MCF 10A (cell line): ENCODE results near the gene NUFIP2. TPM values are rescaled to one million over a fixed set of nuclear protein-coding genes. Genes with fewer than 3 reads are reported as not detected.

Experiments
- BruUV-seq: library from RNA; stranded (reverse); fragments of 400-500 nt; replicated peaks from 2 replicates; lab custom pipeline; 2021; lab: Mats Ljungman, UMichigan
- CTCF ChIA-PET: fragments of 300-600 bp; sonication (Branson Sonifier 250); formaldehyde crosslinking; extraction: SDS; loops from one replicate; lab custom pipeline; 2021; ENCODE audit warnings: antibody characterized with exemption, inconsistent platforms; lab: Yijun Ruan, JAX
- POLR2A ChIA-PET: fragments of 300-600, 350-650 bp; sonication (Branson Sonifier 250); formaldehyde crosslinking; extraction: SDS; loops from one replicate; lab custom pipeline; 2020; ENCODE audit warnings: antibody characterized with exemption, inconsistent platforms; lab: Yijun Ruan, JAX
- DNase-seq: peaks from one replicate; pipeline ENCODE4 v3.0.0-alpha.2; 2018; ENCODE audit not compliant: unreplicated experiment
- H3K27ac Mint-ChIP-seq: one replicate; pipeline ENCODE4 v1.8.0; 2022; ENCODE audit warnings: mild to moderate bottlenecking, low read depth, mixed read lengths; ENCODE audit not compliant: unreplicated experiment
- H3K27me3 Mint-ChIP-seq: one replicate; pipeline ENCODE4 v1.8.0; 2022; ENCODE audit warnings: mixed read lengths; ENCODE audit not compliant: insufficient read depth, unreplicated experiment
- H3K36me3 Mint-ChIP-seq: one replicate; pipeline ENCODE4 v1.8.0; 2022; ENCODE audit warnings: mild to moderate bottlenecking, moderate library complexity, mixed read lengths; ENCODE audit not compliant: insufficient read depth, unreplicated experiment
- H3K4me1 Mint-ChIP-seq: one replicate; pipeline ENCODE4 v1.8.0; 2022; ENCODE audit warnings: mixed read lengths; ENCODE audit not compliant: insufficient read depth, unreplicated experiment
- H3K4me3 Mint-ChIP-seq: one replicate; pipeline ENCODE4 v1.8.0; 2022; ENCODE audit warnings: mild to moderate bottlenecking, moderate library complexity, mixed read lengths; ENCODE audit not compliant: unreplicated experiment
- H3K9me3 Mint-ChIP-seq: one replicate; pipeline ENCODE4 v1.8.0; 2022; ENCODE audit warnings: mixed read lengths; ENCODE audit not compliant: unreplicated experiment
- intact Hi-C: fragments of 100-400 bp; cut with micrococcal nuclease; formaldehyde crosslinking; loops from 2 replicates; pipeline ENCODE4 v1.14.1; 2022
- total RNA-seq: library from RNA; stranded (reverse); gene quantifications from 2 replicates; pipeline ENCODE4 v1.2.3, GENCODE V29; 2022
- TF ChIP-seq, protein P1 (sequence below): fragments of 200-600 bp; IDR thresholded peaks from one replicate; pipeline ENCODE4 v1.8.0; 2022; ENCODE audit warnings: antibody characterized with exemption, mild to moderate bottlenecking; ENCODE audit not compliant: unreplicated experiment

The NUFIP2 gene
- total RNA-seq, 1 experiment from 2014 or later, result 78.6 TPM

GRCh38 chr17:29322363-29322762, 28.4 kb upstream of the NUFIP2 start:
- TF ChIP-seq, protein P1, sequence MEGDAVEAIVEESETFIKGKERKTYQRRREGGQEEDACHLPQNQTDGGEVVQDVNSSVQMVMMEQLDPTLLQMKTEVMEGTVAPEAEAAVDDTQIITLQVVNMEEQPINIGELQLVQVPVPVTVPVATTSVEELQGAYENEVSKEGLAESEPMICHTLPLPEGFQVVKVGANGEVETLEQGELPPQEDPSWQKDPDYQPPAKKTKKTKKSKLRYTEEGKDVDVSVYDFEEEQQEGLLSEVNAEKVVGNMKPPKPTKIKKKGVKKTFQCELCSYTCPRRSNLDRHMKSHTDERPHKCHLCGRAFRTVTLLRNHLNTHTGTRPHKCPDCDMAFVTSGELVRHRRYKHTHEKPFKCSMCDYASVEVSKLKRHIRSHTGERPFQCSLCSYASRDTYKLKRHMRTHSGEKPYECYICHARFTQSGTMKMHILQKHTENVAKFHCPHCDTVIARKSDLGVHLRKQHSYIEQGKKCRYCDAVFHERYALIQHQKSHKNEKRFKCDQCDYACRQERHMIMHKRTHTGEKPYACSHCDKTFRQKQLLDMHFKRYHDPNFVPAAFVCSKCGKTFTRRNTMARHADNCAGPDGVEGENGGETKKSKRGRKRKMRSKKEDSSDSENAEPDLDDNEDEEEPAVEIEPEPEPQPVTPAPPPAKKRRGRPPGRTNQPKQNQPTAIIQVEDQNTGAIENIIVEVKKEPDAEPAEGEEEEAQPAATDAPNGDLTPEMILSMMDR, result no peak
- DNase-seq, result no peak
- CTCF ChIA-PET, result no interaction called here
- intact Hi-C loops, result no loop called here
- Mint-ChIP-seq H3K27ac (no peak overlapping the region), H3K36me3 (no peaks in the 10 kb centered on the region), H3K4me3 (no peak overlapping the region), H3K9me3 (no peaks in the 10 kb centered on the region), H3K27me3 (peaks cover 27% of the 10 kb centered on the region), H3K4me1 (no peaks in the 10 kb centered on the region)
- BruUV-seq, result no TSS peak
- POLR2A ChIA-PET, result interaction anchor here (1.3 kb wide), 1 partner anchor 28 kb away, joined by 3 read pairs; the partner anchor contains the start of gene NUFIP2

GRCh38 chr17:29303386-29303785, 9.4 kb upstream of the NUFIP2 start:
- POLR2A ChIA-PET, result interaction anchor here (0.8 kb wide), 1 partner anchor 9 kb away, joined by 5 read pairs; the partner anchor contains the start of gene NUFIP2
- no TSS peak for BruUV-seq
- H3K9me3 Mint-ChIP-seq, result no peaks in the 10 kb centered on the region

DNA sequence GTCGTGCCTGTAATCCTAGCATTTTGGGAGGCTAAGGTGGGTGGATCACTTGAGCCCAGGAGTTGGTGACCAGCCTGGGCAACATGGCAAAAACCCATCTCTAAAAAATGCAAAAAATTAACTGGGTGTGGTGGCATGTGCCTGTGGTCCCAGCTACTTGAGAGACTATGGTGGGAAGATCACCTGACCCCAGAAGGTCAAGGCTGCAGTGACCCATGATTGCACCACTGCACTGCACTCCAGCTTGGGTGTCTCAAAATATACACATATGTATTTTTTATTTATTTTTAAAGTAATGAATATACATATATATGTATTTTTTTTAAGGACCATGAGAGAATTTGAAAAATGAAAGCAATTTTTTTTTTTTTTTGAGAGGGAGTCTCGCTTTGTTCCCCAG, 5.1 kb upstream of the NUFIP2 start:
- TF ChIP-seq, protein P1, result no peak
- H3K27me3 Mint-ChIP-seq, result no peaks in the 10 kb centered on the region
- POLR2A ChIA-PET, result interaction anchor here (0.7 kb wide), 1 partner anchor 58 kb away, joined by 3 read pairs; no protein-coding TSS in a partner anchor
- no peak overlapping the region for H3K4me3 Mint-ChIP-seq
- CTCF ChIA-PET, result interaction anchor here (0.6 kb wide), 1 partner anchor 34 kb away, joined by 4 read pairs; no protein-coding TSS in a partner anchor
- H3K9me3 Mint-ChIP-seq, result no peaks in the 10 kb centered on the region
- DNase-seq, result no peak
- no peak overlapping the region for H3K27ac Mint-ChIP-seq
- BruUV-seq, result no TSS peak
- peaks cover 9% of the 10 kb centered on the region for H3K4me1 Mint-ChIP-seq
- peaks cover 8% of the 10 kb centered on the region for H3K36me3 Mint-ChIP-seq
- intact Hi-C loops, result no loop called here

More at GRCh38 chr17:29303386-29303785, 9.4 kb upstream of the NUFIP2 start:
- H3K27me3 Mint-ChIP-seq, result no peaks in the 10 kb centered on the region
- TF ChIP-seq, protein P1, result no peak
- CTCF ChIA-PET, result interaction anchor here (0.8 kb wide), 1 partner anchor 158 kb away, joined by 3 read pairs; no protein-coding TSS in a partner anchor
- intact Hi-C loops, result no loop called here
- DNase-seq, result no peak
- H3K4me3 Mint-ChIP-seq, result no peak overlapping the region
- H3K27ac Mint-ChIP-seq, result no peak overlapping the region
- peaks cover 7% of the 10 kb centered on the region for H3K36me3 Mint-ChIP-seq
- no peaks in the 10 kb centered on the region for H3K4me1 Mint-ChIP-seq

GRCh38 chr17:29295420-29295819, 1.5 kb upstream of the NUFIP2 start:
- CTCF ChIA-PET, result interaction anchor here (0.6 to 1.3 kb wide), 2 partner anchors 67 to 116 kb away, joined by 3 to 5 read pairs; partner anchors contain the start of gene MYO18A
- intact Hi-C loops, result no loop called here
- peak overlapping the region; percentile 93 for H3K27ac Mint-ChIP-seq

More at GRCh38 chr17:29295420-29295819, 1.5 kb upstream of the NUFIP2 start:
- DNase-seq, result no peak
- no TSS peak for BruUV-seq
- H3K36me3 Mint-ChIP-seq, result peaks cover 34% of the 10 kb centered on the region
- H3K4me1 Mint-ChIP-seq, result peaks cover 9% of the 10 kb centered on the region
- peak overlapping the region; percentile 99 for H3K4me3 Mint-ChIP-seq
- no peaks in the 10 kb centered on the region for H3K27me3 Mint-ChIP-seq
- H3K9me3 Mint-ChIP-seq, result no peaks in the 10 kb centered on the region
- TF ChIP-seq, protein P1, result no peak
- POLR2A ChIA-PET, result interaction anchor here (0.6 to 3.6 kb wide), 8 partner anchors 10 to 485 kb away, joined by 3 to 63 read pairs (median 3); partner anchors contain the start of genes MYO18A and TAOK1
